ENCODE data around the gene SETSIP. TPM values are rescaled to one million over a fixed set of nuclear protein-coding genes. Genes with fewer than 3 reads are reported as not detected.

Gene SETSIP
- total RNA-seq, 1 experiment from 2014 or later = not detected

DNA sequence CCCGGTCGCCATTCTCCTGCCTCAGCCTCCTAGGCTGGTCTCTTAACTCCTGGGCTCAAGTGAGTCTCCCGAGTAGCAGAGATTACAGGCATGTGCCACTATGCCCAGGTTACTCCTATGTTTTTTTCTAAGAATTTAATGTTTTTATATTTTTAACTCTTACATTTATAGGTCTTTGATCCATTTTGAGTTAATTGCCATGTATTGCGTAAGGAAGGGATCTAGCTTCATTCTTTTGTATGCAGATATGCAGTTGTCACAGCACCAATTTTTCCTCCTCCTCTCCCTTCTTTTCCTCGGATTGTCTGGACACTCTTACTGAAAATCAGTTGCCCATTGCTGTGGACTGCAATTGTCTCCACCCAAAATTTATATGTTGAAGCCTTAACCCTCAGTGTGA lies 16.4 kb upstream of the SETSIP start:
- Histone ChIP-seq H3K4me3 (ENCODE audit: low read depth in 2 of 2, low read length in 2 of 2) (no peak overlapping the region), H3K27ac (ENCODE audit: low read length) (no peak overlapping the region), H3K9me3 (ENCODE audit: control insufficient read depth, insufficient read depth, low read depth, low read length) (no peaks in the 10 kb centered on the region), H3K27me3 (ENCODE audit: control insufficient read depth, insufficient read depth, low read length) (no peaks in the 10 kb centered on the region; the same call in 1 of the 2 replicates), H3K4me1 (ENCODE audit: control insufficient read depth, insufficient read depth, low read length) (no peaks in the 10 kb centered on the region), H3K36me3 (ENCODE audit: control insufficient read depth, insufficient read depth, low read length) (no peaks in the 10 kb centered on the region)
- ChIA-PET POLR2A (interaction anchor here (0.7 kb wide), 1 partner anchor 32 kb away, joined by 3 read pairs; no protein-coding TSS in a partner anchor), CTCF (no interaction called here)
- ATAC-seq (no peak), DNase-seq (ENCODE audit: low read depth, low spot score) (no peak)
- TF ChIP-seq TCF7L2 (IDR thresholded peaks at IDR 0.05; ENCODE audit: low read depth, low read length) (no peak), POLR2AphosphoS5 (IDR thresholded peaks at IDR 0.05; ENCODE audit: low read depth, low read length) (no peak), SIN3A (IDR thresholded peaks at IDR 0.05; ENCODE audit: borderline replicate concordance, insufficient read depth, low read depth, low read length) (no peak)
- TF ChIP-seq, protein P1, sequence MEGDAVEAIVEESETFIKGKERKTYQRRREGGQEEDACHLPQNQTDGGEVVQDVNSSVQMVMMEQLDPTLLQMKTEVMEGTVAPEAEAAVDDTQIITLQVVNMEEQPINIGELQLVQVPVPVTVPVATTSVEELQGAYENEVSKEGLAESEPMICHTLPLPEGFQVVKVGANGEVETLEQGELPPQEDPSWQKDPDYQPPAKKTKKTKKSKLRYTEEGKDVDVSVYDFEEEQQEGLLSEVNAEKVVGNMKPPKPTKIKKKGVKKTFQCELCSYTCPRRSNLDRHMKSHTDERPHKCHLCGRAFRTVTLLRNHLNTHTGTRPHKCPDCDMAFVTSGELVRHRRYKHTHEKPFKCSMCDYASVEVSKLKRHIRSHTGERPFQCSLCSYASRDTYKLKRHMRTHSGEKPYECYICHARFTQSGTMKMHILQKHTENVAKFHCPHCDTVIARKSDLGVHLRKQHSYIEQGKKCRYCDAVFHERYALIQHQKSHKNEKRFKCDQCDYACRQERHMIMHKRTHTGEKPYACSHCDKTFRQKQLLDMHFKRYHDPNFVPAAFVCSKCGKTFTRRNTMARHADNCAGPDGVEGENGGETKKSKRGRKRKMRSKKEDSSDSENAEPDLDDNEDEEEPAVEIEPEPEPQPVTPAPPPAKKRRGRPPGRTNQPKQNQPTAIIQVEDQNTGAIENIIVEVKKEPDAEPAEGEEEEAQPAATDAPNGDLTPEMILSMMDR (IDR thresholded peaks at IDR 0.05) = no peak
- TF ChIP-seq, protein P2, sequence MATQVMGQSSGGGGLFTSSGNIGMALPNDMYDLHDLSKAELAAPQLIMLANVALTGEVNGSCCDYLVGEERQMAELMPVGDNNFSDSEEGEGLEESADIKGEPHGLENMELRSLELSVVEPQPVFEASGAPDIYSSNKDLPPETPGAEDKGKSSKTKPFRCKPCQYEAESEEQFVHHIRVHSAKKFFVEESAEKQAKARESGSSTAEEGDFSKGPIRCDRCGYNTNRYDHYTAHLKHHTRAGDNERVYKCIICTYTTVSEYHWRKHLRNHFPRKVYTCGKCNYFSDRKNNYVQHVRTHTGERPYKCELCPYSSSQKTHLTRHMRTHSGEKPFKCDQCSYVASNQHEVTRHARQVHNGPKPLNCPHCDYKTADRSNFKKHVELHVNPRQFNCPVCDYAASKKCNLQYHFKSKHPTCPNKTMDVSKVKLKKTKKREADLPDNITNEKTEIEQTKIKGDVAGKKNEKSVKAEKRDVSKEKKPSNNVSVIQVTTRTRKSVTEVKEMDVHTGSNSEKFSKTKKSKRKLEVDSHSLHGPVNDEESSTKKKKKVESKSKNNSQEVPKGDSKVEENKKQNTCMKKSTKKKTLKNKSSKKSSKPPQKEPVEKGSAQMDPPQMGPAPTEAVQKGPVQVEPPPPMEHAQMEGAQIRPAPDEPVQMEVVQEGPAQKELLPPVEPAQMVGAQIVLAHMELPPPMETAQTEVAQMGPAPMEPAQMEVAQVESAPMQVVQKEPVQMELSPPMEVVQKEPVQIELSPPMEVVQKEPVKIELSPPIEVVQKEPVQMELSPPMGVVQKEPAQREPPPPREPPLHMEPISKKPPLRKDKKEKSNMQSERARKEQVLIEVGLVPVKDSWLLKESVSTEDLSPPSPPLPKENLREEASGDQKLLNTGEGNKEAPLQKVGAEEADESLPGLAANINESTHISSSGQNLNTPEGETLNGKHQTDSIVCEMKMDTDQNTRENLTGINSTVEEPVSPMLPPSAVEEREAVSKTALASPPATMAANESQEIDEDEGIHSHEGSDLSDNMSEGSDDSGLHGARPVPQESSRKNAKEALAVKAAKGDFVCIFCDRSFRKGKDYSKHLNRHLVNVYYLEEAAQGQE (IDR thresholded peaks at IDR 0.05; ENCODE audit: insufficient read depth in 1 of 2, low read depth in 2 of 2, low read length in 1 of 2) = no peak
- in situ Hi-C loops (cut with HindIII; ENCODE audit: low pct_unique_long_range_greater_than_20kb, low sequenced_read_pairs) = no loop called here
- BruUV-seq (replicated peaks) = no TSS peak
- intact Hi-C loops (cut with micrococcal nuclease; ENCODE audit: unreplicated experiment) = no loop called here

- in situ Hi-C loops (cut with HindIII; ENCODE audit: low pct_unique_long_range_greater_than_20kb, low sequenced_read_pairs) (no loop called here), intact Hi-C loops (cut with micrococcal nuclease; ENCODE audit: unreplicated experiment) (no loop called here)
- BruUV-seq (replicated peaks) = no TSS peak
- Histone ChIP-seq H3K4me3 (ENCODE audit: low read depth in 2 of 2, low read length in 2 of 2) (no peak overlapping the region), H3K9me3 (ENCODE audit: control insufficient read depth, insufficient read depth, low read depth, low read length) (no peaks in the 10 kb centered on the region), H3K36me3 (ENCODE audit: control insufficient read depth, insufficient read depth, low read length) (no peaks in the 10 kb centered on the region), H3K4me1 (ENCODE audit: control insufficient read depth, insufficient read depth, low read length) (no peaks in the 10 kb centered on the region), H3K27me3 (ENCODE audit: control insufficient read depth, insufficient read depth, low read length) (no peaks in the 10 kb centered on the region), H3K27ac (ENCODE audit: low read length) (no peak overlapping the region)
- ChIA-PET POLR2A (no interaction called here), CTCF (no interaction called here)
- ATAC-seq (no peak), DNase-seq (ENCODE audit: low read depth, low spot score) (no peak)
- TF ChIP-seq, protein P2 (IDR thresholded peaks at IDR 0.05; ENCODE audit: insufficient read depth in 1 of 2, low read depth in 2 of 2, low read length in 1 of 2) = no peak
- TF ChIP-seq POLR2AphosphoS5 (IDR thresholded peaks at IDR 0.05; ENCODE audit: low read depth, low read length) (no peak), TCF7L2 (IDR thresholded peaks at IDR 0.05; ENCODE audit: low read depth, low read length) (no peak), SIN3A (IDR thresholded peaks at IDR 0.05; ENCODE audit: borderline replicate concordance, insufficient read depth, low read depth, low read length) (no peak)
- TF ChIP-seq, protein P1 (IDR thresholded peaks at IDR 0.05) = no peak
Observed at GRCh38 chr1:92087542-92087941, 12.3 kb upstream of the SETSIP start.

All from Panc1 (cell line).